NCI-H748 treated with DMSO at 0.1 percent for 48 hours (cell line): ENCODE results near the gene SEC24B.
"Not testable (repeated sequence)": the region's sequence is repeated elsewhere in the genome, so short reads cannot be mapped to it uniquely, and the experiment has no call there.

Source experiments
- DNase-seq: peaks from one replicate; lab custom pipeline; 2025; lab: John Stamatoyannopoulos, UW

SEC24B gene

GRCh38 chr4:109578846-109579245 is 145.2 kb downstream of the SEC24B start:
- no peak for DNase-seq

DNA sequence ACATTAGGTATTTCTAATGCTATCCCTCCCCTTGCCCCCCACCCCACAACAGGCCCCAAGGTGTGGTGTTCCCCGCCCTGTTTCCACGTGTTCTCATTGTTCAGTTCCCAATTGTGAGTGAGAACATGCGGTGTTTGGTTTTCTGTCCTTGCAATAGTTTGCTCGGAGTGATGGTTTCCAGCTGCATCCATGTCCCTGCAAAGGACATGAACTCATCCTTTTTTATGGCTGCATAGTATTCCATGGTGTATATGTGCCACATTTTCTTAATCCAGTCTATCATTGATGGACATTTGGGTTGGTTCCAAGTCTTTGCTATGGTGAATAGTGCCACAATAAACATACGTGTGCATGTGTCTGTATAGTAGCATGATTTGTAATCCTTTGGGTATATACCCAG is 146.4 kb downstream of the SEC24B start:
- not testable (repeated sequence) for DNase-seq

DNA sequence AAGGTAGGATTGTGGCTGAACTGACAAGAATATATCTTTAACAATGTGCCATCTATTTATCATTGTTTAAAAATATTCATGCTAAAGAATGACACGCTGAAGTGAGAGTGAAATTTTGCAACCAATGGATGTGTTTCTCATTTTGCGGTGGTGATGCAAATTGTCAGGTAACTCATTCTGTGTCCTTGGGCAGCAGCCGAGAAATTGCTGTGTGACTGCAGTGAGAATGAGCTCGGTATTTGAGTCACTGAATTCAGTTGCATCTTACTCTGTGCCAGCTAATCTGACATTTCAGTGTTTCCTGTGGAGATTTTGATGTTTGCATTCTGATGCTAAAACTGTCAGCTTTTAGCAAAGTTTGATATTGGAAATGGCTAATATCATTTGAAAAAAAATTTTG is 154.6 kb downstream of the SEC24B start:
- DNase-seq, result no peak

- no peak for DNase-seq
Observed at GRCh38 chr4:109589119-109589518, 155.5 kb downstream of the SEC24B start.

DNA sequence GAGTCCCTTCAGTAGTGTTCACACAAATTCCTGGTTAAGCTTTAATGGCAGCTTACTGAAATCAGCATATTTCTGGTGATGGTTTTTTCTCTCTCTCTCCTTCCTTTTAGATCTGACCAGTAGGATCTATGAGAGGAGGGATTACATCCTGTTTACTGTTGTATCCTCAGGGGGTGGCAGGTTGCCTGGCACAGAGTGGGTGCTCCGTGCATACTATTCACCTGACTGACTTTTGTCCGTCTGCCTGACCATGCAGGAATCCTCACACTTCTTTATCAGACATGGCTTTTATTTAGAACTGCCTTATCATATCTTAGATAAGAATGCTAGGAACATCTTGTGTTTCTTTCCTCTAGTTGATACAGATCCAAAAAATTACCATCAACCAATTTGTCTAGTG is 156.0 kb downstream of the SEC24B start:
- no peak for DNase-seq
